Dedifferentiated amniotic fluid mesenchymal stem cell (primary cell): Measurements from ENCODE around the gene SFMBT1.

ENCODE experiments used
- DNase-seq: peaks from one replicate; pipeline ENCODE4 v3.0.0-alpha.2; 2016; ENCODE audit errors: extremely low spot score

SFMBT1 gene

GRCh38 chr3:52886049-52886730, 159.7 kb downstream of the SFMBT1 start:
- no peak for DNase-seq

GRCh38 chr3:52882377-52882776, 163.5 kb downstream of the SFMBT1 start:
- DNase-seq = no peak

GRCh38 chr3:52881871-52882270, 164.0 kb downstream of the SFMBT1 start:
- DNase-seq = no peak

- DNase-seq = no peak
Observed at GRCh38 chr3:52880474-52880873, 165.4 kb downstream of the SFMBT1 start.

GRCh38 chr3:52880047-52880446, 165.8 kb downstream of the SFMBT1 start:
- no peak for DNase-seq

GRCh38 chr3:52879581-52879980, 166.3 kb downstream of the SFMBT1 start:
- DNase-seq = no peak

GRCh38 chr3:52879090-52879489, 166.8 kb downstream of the SFMBT1 start:
- no peak for DNase-seq

- DNase-seq = no peak
Observed at GRCh38 chr3:52877085-52877484, 168.8 kb downstream of the SFMBT1 start.

GRCh38 chr3:52874864-52875587, 170.8 kb downstream of the SFMBT1 start:
- DNase-seq = no peak

GRCh38 chr3:52874160-52874701, 171.6 kb downstream of the SFMBT1 start:
- no peak for DNase-seq

GRCh38 chr3:52873433-52874159, 172.3 kb downstream of the SFMBT1 start:
- no peak for DNase-seq

- no peak for DNase-seq
Observed at GRCh38 chr3:52872245-52872644, 173.6 kb downstream of the SFMBT1 start.

- no peak for DNase-seq
Observed at GRCh38 chr3:52871761-52872160, 174.1 kb downstream of the SFMBT1 start.

- no peak for DNase-seq
Observed at GRCh38 chr3:52870471-52870870, 175.4 kb downstream of the SFMBT1 start.

GRCh38 chr3:52866427-52866826, 179.4 kb downstream of the SFMBT1 start:
- DNase-seq = no peak

- no peak for DNase-seq
Observed at GRCh38 chr3:52865994-52866393, 179.9 kb downstream of the SFMBT1 start.

GRCh38 chr3:52860424-52860768, 185.5 kb downstream of the SFMBT1 start:
- no peak for DNase-seq

GRCh38 chr3:52859686-52860423, 186.0 kb downstream of the SFMBT1 start:
- no peak for DNase-seq

GRCh38 chr3:52857864-52858263, 188.0 kb downstream of the SFMBT1 start:
- DNase-seq = no peak

GRCh38 chr3:52857133-52857532, 188.7 kb downstream of the SFMBT1 start:
- no peak for DNase-seq

GRCh38 chr3:52856666-52857065, 189.2 kb downstream of the SFMBT1 start:
- DNase-seq = no peak

- no peak for DNase-seq
Observed at GRCh38 chr3:52854013-52854412, 191.9 kb downstream of the SFMBT1 start.
